Ascending aorta (tissue), 2 donors: ENCODE data around the gene IL9R. TPM values are rescaled to one million over a fixed set of nuclear protein-coding genes. Genes with fewer than 3 reads are reported as not detected.
"Not testable (repeated sequence)": the region's sequence is repeated elsewhere in the genome, so short reads cannot be mapped to it uniquely, and the experiment has no call there.

Experiments used
- DNase-seq, 2 donors: peaks; one replicate each; pipeline ENCODE4 v3.0.0-alpha.2; 2019; ENCODE audit warnings: low spot score in 2 of 2
- H3K27ac ChIP-seq, 2 donors: fragments of 200-600 bp; sonication (generic); one replicate each; pipeline ENCODE4 v1.5.1; 2016 to 2017; ENCODE audit warnings: mild to moderate bottlenecking in 1 of 2
- H3K27me3 ChIP-seq: fragments of 200-600 bp; sonication (generic); one replicate; pipeline ENCODE4 v1.5.1; 2017
- H3K36me3 ChIP-seq, 2 donors: fragments of 200-600 bp; sonication (generic); one replicate each; pipeline ENCODE4 v1.5.1; 2016
- H3K4me1 ChIP-seq, 2 donors: fragments of 200-600 bp; sonication (generic); one replicate each; pipeline ENCODE4 v1.5.1; 2016 to 2017; ENCODE audit warnings: mild to moderate bottlenecking in 1 of 2
- H3K4me3 ChIP-seq, 2 donors: fragments of 200-600 bp; sonication (generic); one replicate each; pipeline ENCODE4 v1.5.1; 2016 to 2017; ENCODE audit warnings: mild to moderate bottlenecking in 1 of 2
- H3K9me3 ChIP-seq, 2 donors: fragments of 200-600 bp; sonication (generic); one replicate each; pipeline ENCODE4 v1.5.1; 2016
- CTCF ChIP-seq, 3 experiments: fragments of 200-600 bp in 2 of 3; fragments of 450-650 bp in 1 of 3; sonication (generic) in 2 of 3; IDR thresholded peaks; one replicate each; pipeline ENCODE4 v1.5.1; 2016 to 2019; ENCODE audit warnings: antibody characterized with exemption in 3 of 3, mild to moderate bottlenecking in 1 of 3, moderate library complexity in 1 of 3
- intact Hi-C: fragments of 100-400 bp; cut with DNase I; formaldehyde crosslinking; loops from one replicate; pipeline ENCODE4 v1.15.1; 2023
- total RNA-seq: library from RNA; depleted of rRNA; stranded (reverse); fragments of >200 nt; gene quantifications from one replicate; pipeline ENCODE4 v1.1.0, GENCODE V29; 2016

The IL9R gene
- total RNA-seq, 1 donor from 2014 or later: not detected

- no peaks in the 10 kb centered on the region for H3K4me1 ChIP-seq
- no peak for DNase-seq
- H3K36me3 ChIP-seq: no peaks in the 10 kb centered on the region
- H3K9me3 ChIP-seq: no peaks in the 10 kb centered on the region
- TF ChIP-seq CTCF (IDR thresholded peaks at IDR 0.05): no peak
- no peak overlapping the region for H3K4me3 ChIP-seq
- no peaks in the 10 kb centered on the region for H3K27me3 ChIP-seq
- intact Hi-C loops: no loop called here
- H3K27ac ChIP-seq: no peak overlapping the region
These were observed 6.8 kb downstream of the IL9R start for GRCh38 chrX:156004256-156004655.

- H3K36me3 ChIP-seq: no peaks in the 10 kb centered on the region
- H3K4me1 ChIP-seq: no peaks in the 10 kb centered on the region
- no peak for DNase-seq
- intact Hi-C loops: no loop called here
- no peaks in the 10 kb centered on the region for H3K9me3 ChIP-seq
- H3K4me3 ChIP-seq: no peak overlapping the region
- no peak for TF ChIP-seq CTCF (IDR thresholded peaks at IDR 0.05)
- H3K27me3 ChIP-seq: no peaks in the 10 kb centered on the region
- no peak overlapping the region for H3K27ac ChIP-seq
These were observed 7.2 kb downstream of the IL9R start for GRCh38 chrX:156004740-156005139.

- DNase-seq: peak in 1 of 2 donors; percentile 18
- no peak for TF ChIP-seq CTCF (IDR thresholded peaks at IDR 0.05)
- Histone ChIP-seq H3K27me3 (no peaks in the 10 kb centered on the region), H3K36me3 (no peaks in the 10 kb centered on the region), H3K4me3 (no peak overlapping the region), H3K4me1 (no peaks in the 10 kb centered on the region), H3K27ac (no peak overlapping the region), H3K9me3 (no peaks in the 10 kb centered on the region)
- intact Hi-C loops: no loop called here
These were observed 7.6 kb downstream of the IL9R start for GRCh38 chrX:156005144-156005543.

GRCh38 chrX:156006468-156006867, 9.0 kb downstream of the IL9R start:
- H3K4me1 ChIP-seq, intact Hi-C loops, H3K4me3 ChIP-seq, H3K27ac ChIP-seq, H3K36me3 ChIP-seq, H3K27me3 ChIP-seq, H3K9me3 ChIP-seq: not testable (repeated sequence)
- peak in 1 of 2 donors; percentile 34 for DNase-seq

- H3K27ac ChIP-seq, H3K9me3 ChIP-seq, H3K36me3 ChIP-seq, H3K27me3 ChIP-seq, H3K4me1 ChIP-seq, H3K4me3 ChIP-seq, intact Hi-C loops: not testable (repeated sequence)
- DNase-seq: peak in 1 of 2 donors; percentile 43
These were observed 10.9 kb downstream of the IL9R start for GRCh38 chrX:156008379-156008778.

GRCh38 chrX:156008915-156009314, 11.4 kb downstream of the IL9R start:
- no peaks in the 10 kb centered on the region for H3K9me3 ChIP-seq
- DNase-seq: peak in 1 of 2 donors; percentile 33
- H3K36me3 ChIP-seq: no peaks in the 10 kb centered on the region
- H3K4me3 ChIP-seq: no peak overlapping the region
- TF ChIP-seq CTCF (IDR thresholded peaks at IDR 0.05): no peak
- H3K27ac ChIP-seq: no peak overlapping the region
- no peaks in the 10 kb centered on the region for H3K27me3 ChIP-seq
- intact Hi-C loops: no loop called here
- H3K4me1 ChIP-seq: no peaks in the 10 kb centered on the region

- H3K4me3 ChIP-seq, H3K27ac ChIP-seq, H3K4me1 ChIP-seq, H3K27me3 ChIP-seq, H3K36me3 ChIP-seq, intact Hi-C loops, H3K9me3 ChIP-seq: not testable (repeated sequence)
- peak in 1 of 2 donors; percentile 8 for DNase-seq
These were observed 12.2 kb downstream of the IL9R start for GRCh38 chrX:156009691-156010090.

GRCh38 chrX:156013286-156013953, 15.9 kb downstream of the IL9R start:
- H3K4me1 ChIP-seq, intact Hi-C loops, H3K9me3 ChIP-seq, H3K27me3 ChIP-seq, DNase-seq, H3K36me3 ChIP-seq, H3K4me3 ChIP-seq, H3K27ac ChIP-seq: not testable (repeated sequence)

- H3K9me3 ChIP-seq, H3K27ac ChIP-seq, H3K4me3 ChIP-seq, H3K4me1 ChIP-seq, intact Hi-C loops, H3K27me3 ChIP-seq, H3K36me3 ChIP-seq: not testable (repeated sequence)
- peak in 1 of 2 donors; percentile 8 for DNase-seq
These were observed 22.4 kb downstream of the IL9R start for GRCh38 chrX:156019846-156020245.

GRCh38 chrX:156023002-156023401, 25.5 kb downstream of the IL9R start:
- H3K36me3 ChIP-seq, intact Hi-C loops, H3K4me3 ChIP-seq, H3K4me1 ChIP-seq, H3K27me3 ChIP-seq, H3K9me3 ChIP-seq, H3K27ac ChIP-seq: not testable (repeated sequence)
- DNase-seq: peak in 1 of 2 donors; percentile 60
